GM23338 (cell line): ENCODE measurements around the gene CMSS1. TPM values are rescaled to one million over a fixed set of nuclear protein-coding genes. Genes with fewer than 3 reads are reported as not detected.

Source experiments
- ATAC-seq: fragments of 200-7000 bp; cut with Tn5 transposase; 3 replicates; pipeline ENCODE4 v1.9.1; 2020
- DNase-seq: peaks from one replicate; pipeline ENCODE4 v3.0.0-alpha.2; 2015; ENCODE audit warnings: low spot score
- H2AFZ ChIP-seq: fragments of 200-600 bp; sonication (generic); 2 replicates; pipeline ENCODE4 v1.8.0; 2016; ENCODE audit warnings: antibody characterized with exemption, mild to moderate bottlenecking, moderate library complexity
- H3F3A ChIP-seq: fragments of 200-600 bp; sonication (generic); replicated peaks from 2 replicates; pipeline ENCODE4 v1.8.0; 2017; ENCODE audit warnings: antibody characterized with exemption, mixed run types, low read depth
- H3K27ac ChIP-seq: fragments of 200-600 bp; sonication (generic); 2 replicates; pipeline ENCODE4 v1.6.1; 2016; ENCODE audit warnings: low read depth
- H3K27me3 ChIP-seq: fragments of 200-600 bp; sonication (generic); 2 replicates; pipeline ENCODE4 v1.8.0; 2016; ENCODE audit warnings: mild to moderate bottlenecking, mixed run types, moderate library complexity; ENCODE audit not compliant: insufficient read depth
- H3K36me3 ChIP-seq: fragments of 200-600 bp; sonication (generic); 2 replicates; pipeline ENCODE4 v1.8.0; 2016; ENCODE audit warnings: mild to moderate bottlenecking; ENCODE audit not compliant: insufficient read depth
- H3K4me1 ChIP-seq: fragments of 200-600 bp; sonication (generic); 2 replicates; pipeline ENCODE4 v1.8.0; 2016; ENCODE audit warnings: mild to moderate bottlenecking, moderate library complexity; ENCODE audit not compliant: insufficient read depth
- H3K4me2 ChIP-seq: fragments of 200-600 bp; sonication (generic); 2 replicates; pipeline ENCODE4 v1.7.1; 2017; ENCODE audit warnings: mixed run types
- H3K4me3 ChIP-seq: fragments of 200-600 bp; sonication (generic); 2 replicates; pipeline ENCODE4 v1.6.1; 2016; ENCODE audit warnings: mixed run types
- H3K79me2 ChIP-seq: fragments of 200-600 bp; sonication (generic); replicated peaks from 2 replicates; pipeline ENCODE4 v1.8.0; 2017; ENCODE audit warnings: mild to moderate bottlenecking; ENCODE audit not compliant: insufficient read depth
- H3K9me2 ChIP-seq: fragments of 200-600 bp; sonication (generic); 2 replicates; pipeline ENCODE4 v1.8.0; 2017; ENCODE audit not compliant: insufficient read depth
- H4K20me1 ChIP-seq: fragments of 200-600 bp; sonication (generic); replicated peaks from 2 replicates; pipeline ENCODE4 v1.8.0; 2017; ENCODE audit warnings: mild to moderate bottlenecking; ENCODE audit not compliant: insufficient read depth
- H3K27ac Mint-ChIP-seq: 2 replicates; pipeline ENCODE4 v1.8.0; 2020; ENCODE audit warnings: inconsistent platforms, mild to moderate bottlenecking, moderate library complexity, mixed read lengths
- H3K27me3 Mint-ChIP-seq: 3 replicates; pipeline ENCODE4 v1.8.0; 2022; ENCODE audit warnings: low read depth, mild to moderate bottlenecking, moderate library complexity, mixed read lengths, inconsistent platforms; ENCODE audit not compliant: insufficient read depth, poor library complexity
- H3K36me3 Mint-ChIP-seq: 3 replicates; pipeline ENCODE4 v1.8.0; 2021; ENCODE audit warnings: low read depth, mild to moderate bottlenecking, inconsistent platforms, moderate library complexity, mixed read lengths
- H3K4me1 Mint-ChIP-seq: 3 replicates; pipeline ENCODE4 v1.8.0; 2020; ENCODE audit warnings: mild to moderate bottlenecking, inconsistent platforms, mixed read lengths
- H3K4me3 Mint-ChIP-seq: 3 replicates; pipeline ENCODE4 v1.8.0; 2021; ENCODE audit warnings: moderate library complexity, mild to moderate bottlenecking, inconsistent platforms, mixed read lengths
- H3K9me3 Mint-ChIP-seq: 3 replicates; pipeline ENCODE4 v1.8.0; 2020; ENCODE audit warnings: moderate library complexity, mild to moderate bottlenecking, inconsistent platforms, mixed read lengths
- CREB1 ChIP-seq: fragments of 250-450 bp; sonication (Bioruptor Pico); IDR thresholded peaks from 2 replicates; pipeline ENCODE4 v1.5.0; 2020; ENCODE audit warnings: low read depth, mild to moderate bottlenecking, moderate library complexity
- CTCF ChIP-seq, 2 experiments: fragments of 200-600 bp in 1 of 2; sonication (generic) in 1 of 2; conservative IDR thresholded peaks; 2 replicates each; pipeline versions ENCODE4 v1.5.1 to v1.6.1; 2016 to 2017; ENCODE audit warnings: antibody characterized with exemption in 2 of 2, low read depth in 2 of 2, mild to moderate bottlenecking in 2 of 2, moderate library complexity in 1 of 2
- ETS1 ChIP-seq: IDR thresholded peaks from 2 replicates; pipeline ENCODE4 v1.6.1; 2016; ENCODE audit warnings: antibody characterized with exemption
- EZH2 ChIP-seq: fragments of 200-600 bp; sonication (generic); IDR thresholded peaks from one replicate; pipeline ENCODE4 v1.8.0; 2017; ENCODE audit warnings: antibody characterized with exemption, mild to moderate bottlenecking, low read depth; ENCODE audit not compliant: unreplicated experiment
- EZH2phosphoT487 ChIP-seq: fragments of 200-600 bp; sonication (generic); IDR thresholded peaks from one replicate; pipeline ENCODE4 v1.8.1; 2018; ENCODE audit warnings: antibody characterized with exemption; ENCODE audit not compliant: unreplicated experiment
- JUNB ChIP-seq: IDR thresholded peaks from one replicate; pipeline ENCODE4 v1.6.1; 2016; ENCODE audit warnings: antibody characterized with exemption; ENCODE audit not compliant: unreplicated experiment
- NANOG ChIP-seq: IDR thresholded peaks from 2 replicates; pipeline ENCODE4 v1.6.1; 2016; ENCODE audit warnings: antibody characterized with exemption, borderline replicate concordance
- POLR2AphosphoS5 ChIP-seq: IDR thresholded peaks from 2 replicates; pipeline ENCODE4 v1.6.1; 2016; ENCODE audit warnings: antibody characterized with exemption, low read depth
- REST ChIP-seq: IDR thresholded peaks from one replicate; pipeline ENCODE4 v1.6.1; 2018; ENCODE audit warnings: antibody characterized with exemption; ENCODE audit not compliant: unreplicated experiment
- STAT1 ChIP-seq: IDR thresholded peaks from one replicate; pipeline ENCODE4 v1.6.1; 2016; ENCODE audit warnings: antibody characterized with exemption; ENCODE audit not compliant: unreplicated experiment
- ZNF114 ChIP-seq: fragments of 250-450 bp; sonication (Bioruptor Pico); IDR thresholded peaks from 2 replicates; pipeline ENCODE4 v1.5.0; 2020; ENCODE audit warnings: mild to moderate bottlenecking, moderate library complexity
- ZNF331 ChIP-seq: fragments of 250-450 bp; sonication (Bioruptor Pico); IDR thresholded peaks from 2 replicates; pipeline ENCODE4 v1.5.0; 2020; ENCODE audit warnings: low read depth, mild to moderate bottlenecking, moderate library complexity
- polyA plus RNA-seq: library from polyadenylated mRNA; unstranded; fragments of >200 nt; fragmentation: Nextera tagmentation; extraction: Ambion mirVana; gene quantifications from 2 replicates; pipeline ENCODE4 v1.2.1, GENCODE V29; 2016
- total RNA-seq: library from RNA; depleted of rRNA; stranded (reverse); fragments of >200 nt; shearing (Covaris generic); gene quantifications from 2 replicates; pipeline ENCODE4 v1.2.3, GENCODE V29; 2014

CMSS1 gene
- total and polyA plus RNA-seq, 2 experiments from 2014 or later, result 39.4 to 187 TPM

- Histone ChIP-seq H3K27me3 (no peaks in the 10 kb centered on the region), H3K27ac (peak overlapping the region; percentile 12; the same call in 1 of the 2 replicates), H2AFZ (no peak overlapping the region), H4K20me1 (no peaks in the 10 kb centered on the region), H3K36me3 (no peaks in the 10 kb centered on the region), H3K9me2 (no peaks in the 10 kb centered on the region), H3K79me2 (no peaks in the 10 kb centered on the region), H3K4me1 (peaks cover 28% of the 10 kb centered on the region; the same call in 1 of the 2 replicates), H3K4me2 (no peak overlapping the region), H3F3A (no peaks in the 10 kb centered on the region), H3K4me3 (no peak overlapping the region)
- Mint-ChIP-seq H3K27me3 (peaks cover 4% of the 10 kb centered on the region), H3K4me1 (peaks cover 41% of the 10 kb centered on the region), H3K4me3 (no peak overlapping the region), H3K27ac (peak overlapping the region; percentile 59), H3K36me3 (no peaks in the 10 kb centered on the region), H3K9me3 (no peaks in the 10 kb centered on the region)
- ATAC-seq (peak; percentile 97), DNase-seq (peak; percentile 76)
- TF ChIP-seq CREB1 (CRISPR knock-in tag) (0 out of 2 replicates have a peak, but pooled peaks have one; percentile 9), CTCF (conservative IDR thresholded peaks at IDR 0.05; ENCODE audit: low read depth in 2 of 2) (peak; percentile 55 to 58), EZH2 (no peak)
Observed at GRCh38 chr3:100089812-100090668, 272.4 kb downstream of the CMSS1 start.

GRCh38 chr3:100090669-100091005, 273.0 kb downstream of the CMSS1 start:
- H2AFZ ChIP-seq, result no peak overlapping the region
- no peak overlapping the region for H3K27ac Mint-ChIP-seq
- H3K36me3 ChIP-seq, result no peaks in the 10 kb centered on the region
- DNase-seq, result no peak
- H3K36me3 Mint-ChIP-seq, result no peaks in the 10 kb centered on the region
- ATAC-seq, result peak; percentile 39
- H3K4me3 Mint-ChIP-seq, result no peak overlapping the region
- H3K4me2 ChIP-seq, result no peak overlapping the region
- H3K9me3 Mint-ChIP-seq, result no peaks in the 10 kb centered on the region
- no peak overlapping the region for H3K27ac ChIP-seq
- peaks cover 38% of the 10 kb centered on the region for H3K4me1 Mint-ChIP-seq
- H3K4me1 ChIP-seq, result peaks cover 28% of the 10 kb centered on the region; the same call in 1 of the 2 replicates
- H3K79me2 ChIP-seq, result no peaks in the 10 kb centered on the region
- H3K9me2 ChIP-seq, result no peaks in the 10 kb centered on the region
- no peaks in the 10 kb centered on the region for H3K27me3 ChIP-seq
- H3K27me3 Mint-ChIP-seq, result peaks cover 4% of the 10 kb centered on the region
- no peak overlapping the region for H3K4me3 ChIP-seq
- no peaks in the 10 kb centered on the region for H4K20me1 ChIP-seq
- no peaks in the 10 kb centered on the region for H3F3A ChIP-seq
- no peak for TF ChIP-seq NANOG
- TF ChIP-seq EZH2phosphoT487, result no peak
- TF ChIP-seq ZNF331, result no peak
- no peak for TF ChIP-seq POLR2AphosphoS5
- TF ChIP-seq JUNB, result no peak
- no peak for TF ChIP-seq REST
- no peak for TF ChIP-seq STAT1
- TF ChIP-seq EZH2, result no peak
- no peak for TF ChIP-seq ETS1
- TF ChIP-seq ZNF114, result no peak
- no peak for TF ChIP-seq CTCF (conservative IDR thresholded peaks at IDR 0.05; ENCODE audit: low read depth in 2 of 2)
